Right atrium auricular region (tissue), 2 donors: ENCODE results near the gene DIMT1. TPM values are rescaled to one million over a fixed set of nuclear protein-coding genes. Genes with fewer than 3 reads are reported as not detected.
A peak's percentile ranks its signal among the peaks of the same experiment; 100 is the strongest.

Source experiments
- DNase-seq: peaks from one replicate; pipeline ENCODE4 v3.0.0-alpha.2; 2019; ENCODE audit warnings: low spot score
- H3K27ac ChIP-seq, 2 donors: fragments of 200-600 bp; sonication (generic); 1 replicate in 1 of 2; 2 replicates in 1 of 2; pipeline ENCODE4 v1.5.1; 2016 to 2019
- H3K27me3 ChIP-seq, 2 donors: fragments of 200-600 bp; sonication (generic); one replicate each; pipeline versions ENCODE4 v1.5.1 to v1.6.0; 2017 to 2019
- H3K36me3 ChIP-seq: fragments of 200-600 bp; sonication (generic); one replicate; pipeline ENCODE4 v1.5.1; 2016
- H3K4me1 ChIP-seq, 2 donors: fragments of 200-600 bp; sonication (generic); one replicate each; pipeline versions ENCODE4 v1.5.1 to v1.6.0; 2017 to 2019
- H3K4me3 ChIP-seq, 2 donors: fragments of 200-600 bp; sonication (generic); 1 replicate in 1 of 2; 2 replicates in 1 of 2; pipeline ENCODE4 v1.5.1; 2017 to 2019; ENCODE audit warnings: mild to moderate bottlenecking in 1 of 2, moderate library complexity in 1 of 2
- H3K9me3 ChIP-seq, 2 donors: fragments of 200-600 bp; sonication (generic); one replicate each; pipeline ENCODE4 v1.5.1; 2019
- CTCF ChIP-seq, 2 donors: fragments of 200-600 bp; sonication (generic); IDR thresholded peaks; one replicate each; pipeline ENCODE4 v1.5.1; 2019; ENCODE audit warnings: antibody characterized with exemption in 2 of 2
- total RNA-seq, 2 donors: library from RNA; depleted of rRNA; stranded (reverse); fragments of >200 nt; gene quantifications; one replicate each; pipeline ENCODE4 v1.1.0, GENCODE V29; 2016

The DIMT1 gene
- total RNA-seq, 2 donors from 2014 or later: 23.0 to 25.1 TPM

DNA sequence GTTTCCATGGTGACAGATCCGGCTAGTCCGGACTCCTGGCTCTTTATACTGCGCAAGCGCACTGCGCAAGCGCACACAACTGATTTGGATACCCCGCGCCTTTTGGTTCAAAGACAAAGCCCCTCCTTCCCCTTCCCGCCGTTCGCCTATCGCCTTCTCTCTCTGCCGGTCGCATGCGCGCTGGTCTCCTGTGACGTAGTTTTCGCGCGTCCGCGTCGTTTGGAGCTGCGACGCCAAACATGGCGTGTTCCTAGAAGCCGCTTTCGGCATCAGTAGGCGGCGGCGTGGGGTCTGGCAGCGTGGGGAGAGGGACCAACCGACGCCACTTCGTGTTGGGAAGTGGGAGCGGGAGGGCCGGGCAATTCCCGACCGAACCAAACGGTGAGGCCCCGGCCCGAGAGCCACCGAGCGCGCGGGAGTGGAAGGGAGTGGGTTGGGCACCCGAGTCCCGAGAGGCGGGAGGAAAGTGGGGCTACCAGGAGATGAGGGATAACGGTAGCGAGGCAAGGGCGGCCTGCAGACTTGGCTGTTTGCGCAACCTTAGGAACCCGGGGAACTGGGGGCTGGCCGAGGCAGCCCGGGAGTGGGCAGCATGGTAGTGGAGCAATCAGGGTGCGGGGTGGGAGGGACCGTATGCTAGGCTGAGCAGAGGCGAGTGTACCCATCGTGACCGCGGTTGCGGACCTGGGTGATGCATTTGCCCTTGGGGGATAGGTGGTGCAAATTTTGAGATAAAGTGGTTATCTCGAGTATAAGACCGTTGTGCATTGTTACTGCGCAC, 9.0 kb upstream of the DIMT1 start, which contains the start of gene IPO11:
IPO11 (plus strand) TSS at position 215 of the 781 bp plus-strand sequence. CDS start 24,517 bp downstream, outside the sequence.
- H3K9me3 ChIP-seq: no peaks in the 10 kb centered on the region
- no peaks in the 10 kb centered on the region for H3K27me3 ChIP-seq
- H3K27ac ChIP-seq: peak within 1 kb of the TSS; percentile 68 to 75
- H3K36me3 ChIP-seq: no peaks in the 10 kb centered on the region
- H3K4me1 ChIP-seq: peaks cover 0 to 14% of the 10 kb centered on the region in 2 donors
- TF ChIP-seq CTCF (IDR thresholded peaks at IDR 0.05): no peak
- H3K4me3 ChIP-seq: peak within 1 kb of the TSS; percentile 89 to 96
- peak; percentile 98 for DNase-seq

- TF ChIP-seq CTCF (IDR thresholded peaks at IDR 0.05): no peak
These were observed 8.3 kb downstream of the DIMT1 start for GRCh38 chr5:62395210-62395950.

GRCh38 chr5:62386824-62387223, 16.9 kb downstream of the DIMT1 start:
- Histone ChIP-seq H3K4me3 (no peak overlapping the region), H3K27me3 (no peaks in the 10 kb centered on the region), H3K9me3 (no peaks in the 10 kb centered on the region), H3K27ac (peak overlapping the region in 1 of 2 donors; percentile 11), H3K36me3 (peaks cover 52% of the 10 kb centered on the region), H3K4me1 (peaks cover 0 to 15% of the 10 kb centered on the region in 2 donors)
- DNase-seq: no peak
- no peak for TF ChIP-seq CTCF (IDR thresholded peaks at IDR 0.05)

More at GRCh38 chr5:62395210-62395950, 8.3 kb downstream of the DIMT1 start:
- DNase-seq: no peak
- peaks cover 68% of the 10 kb centered on the region for H3K36me3 ChIP-seq
- H3K4me3 ChIP-seq: no peak overlapping the region
- H3K27ac ChIP-seq: no peak overlapping the region
- no peaks in the 10 kb centered on the region for H3K27me3 ChIP-seq
- no peaks in the 10 kb centered on the region for H3K9me3 ChIP-seq
- no peaks in the 10 kb centered on the region for H3K4me1 ChIP-seq

GRCh38 chr5:62385816-62386400, 17.8 kb downstream of the DIMT1 start:
- Histone ChIP-seq H3K27me3 (no peaks in the 10 kb centered on the region), H3K36me3 (peaks cover 54% of the 10 kb centered on the region), H3K27ac (no peak overlapping the region), H3K9me3 (no peaks in the 10 kb centered on the region), H3K4me1 (peaks cover 0 to 15% of the 10 kb centered on the region in 2 donors), H3K4me3 (no peak overlapping the region)
- no peak for TF ChIP-seq CTCF (IDR thresholded peaks at IDR 0.05)
- no peak for DNase-seq

- Histone ChIP-seq H3K36me3 (peaks cover 51% of the 10 kb centered on the region), H3K4me3 (no peak overlapping the region), H3K27me3 (no peaks in the 10 kb centered on the region), H3K27ac (no peak overlapping the region), H3K9me3 (no peaks in the 10 kb centered on the region), H3K4me1 (peaks cover 0 to 15% of the 10 kb centered on the region in 2 donors)
- no peak for TF ChIP-seq CTCF (IDR thresholded peaks at IDR 0.05)
- DNase-seq: no peak
These were observed 18.6 kb downstream of the DIMT1 start for GRCh38 chr5:62385131-62385530.
